ENCODE measurements around the gene PEX5. TPM values are rescaled to one million over a fixed set of nuclear protein-coding genes. Genes with fewer than 3 reads are reported as not detected.
"Not testable (repeated sequence)": the region's sequence is repeated elsewhere in the genome, so short reads cannot be mapped to it uniquely, and the experiment has no call there.

PEX5 gene
- polyA plus RNA-seq, 3 donors: 51.7 to 56.0 (median 54.1) TPM

GRCh38 chr12:7210642-7211151 lies 21.2 kb downstream of the PEX5 start:
- DNase-seq: no peak

GRCh38 chr12:7212678-7213077 lies 23.2 kb downstream of the PEX5 start:
- DNase-seq: no peak

GRCh38 chr12:7213745-7214144 lies 24.3 kb downstream of the PEX5 start:
- not testable (repeated sequence) for DNase-seq

- no peak for DNase-seq
These were observed 28.1 kb downstream of the PEX5 start for GRCh38 chr12:7217475-7218069.

- peak; percentile 68 for DNase-seq
These were observed 30.2 kb downstream of the PEX5 start for GRCh38 chr12:7219599-7220243.

- DNase-seq: no peak
These were observed 32.0 kb downstream of the PEX5 start for GRCh38 chr12:7221486-7221885.

GRCh38 chr12:7229741-7230140 lies 40.3 kb downstream of the PEX5 start:
- no peak for DNase-seq

- no peak for DNase-seq
These were observed 52.0 kb downstream of the PEX5 start for GRCh38 chr12:7241404-7242005.

GRCh38 chr12:7242176-7243101 lies 53.0 kb downstream of the PEX5 start:
- no peak for DNase-seq

GRCh38 chr12:7251328-7251996 lies 62.0 kb downstream of the PEX5 start:
- not testable (repeated sequence) for DNase-seq

GRCh38 chr12:7259060-7259459 lies 69.6 kb downstream of the PEX5 start:
- DNase-seq: no peak

Other genes starting within 250 kb of the PEX5 start
- gene RNU7-1, start 245.9 kb upstream of the PEX5 start, polyA plus RNA-seq (ENCODE audit: insufficient read length in 3 of 3): 1 to 10 TPM in 1 of 3 donors, not detected in 2; 5.8 TPM
- 100 to 1,000 TPM; 135 to 204 (median 158) TPM for gene C12orf57, start 245.7 kb upstream of the PEX5 start, polyA plus RNA-seq (ENCODE audit: insufficient read length in 3 of 3)
- gene PTPN6, start 238.3 kb upstream of the PEX5 start, polyA plus RNA-seq (ENCODE audit: insufficient read length in 3 of 3): 10 to 100 TPM; 21.1 to 25.2 (median 25.1) TPM
- gene PHB2, start 219.0 kb upstream of the PEX5 start, polyA plus RNA-seq (ENCODE audit: insufficient read length in 3 of 3): 100 to 1,000 TPM; 256 to 302 (median 298) TPM
- gene EMG1, start 218.8 kb upstream of the PEX5 start, polyA plus RNA-seq (ENCODE audit: insufficient read length in 3 of 3): 10 to 100 TPM; 41.0 to 53.3 (median 50.5) TPM
- gene LPCAT3, start 171.2 kb upstream of the PEX5 start, polyA plus RNA-seq (ENCODE audit: insufficient read length in 3 of 3): 10 to 100 TPM; 56.5 to 69.0 (median 66.6) TPM
- 10 to 100 TPM; 43.0 to 49.6 (median 47.4) TPM for gene C1S, start 129.0 kb upstream of the PEX5 start, polyA plus RNA-seq (ENCODE audit: insufficient read length in 3 of 3)
- gene C1R, start 97.2 kb upstream of the PEX5 start, polyA plus RNA-seq (ENCODE audit: insufficient read length in 3 of 3): 10 to 100 TPM; 34.8 to 47.5 (median 37.3) TPM
- gene C1RL, start 80.5 kb upstream of the PEX5 start, polyA plus RNA-seq (ENCODE audit: insufficient read length in 3 of 3): 10 to 100 TPM; 28.4 to 46.9 (median 46.4) TPM
- 10 to 100 TPM; 52.3 to 62.9 (median 53.2) TPM for gene RBP5, start 60.8 kb upstream of the PEX5 start, polyA plus RNA-seq (ENCODE audit: insufficient read length in 3 of 3)
- gene CLSTN3, start 59.3 kb upstream of the PEX5 start, polyA plus RNA-seq (ENCODE audit: insufficient read length in 3 of 3): 100 to 1,000 TPM in 1 of 3 donors, 10 to 100 TPM in 2; 81.1 to 122 (median 99.1) TPM
- gene ACSM4, start 114.4 kb downstream of the PEX5 start, polyA plus RNA-seq (ENCODE audit: insufficient read length in 3 of 3): not detected

All from renal pelvis (tissue), 4 donors.